ENCODE measurements around the gene CARD10.

CARD10 gene

DNA sequence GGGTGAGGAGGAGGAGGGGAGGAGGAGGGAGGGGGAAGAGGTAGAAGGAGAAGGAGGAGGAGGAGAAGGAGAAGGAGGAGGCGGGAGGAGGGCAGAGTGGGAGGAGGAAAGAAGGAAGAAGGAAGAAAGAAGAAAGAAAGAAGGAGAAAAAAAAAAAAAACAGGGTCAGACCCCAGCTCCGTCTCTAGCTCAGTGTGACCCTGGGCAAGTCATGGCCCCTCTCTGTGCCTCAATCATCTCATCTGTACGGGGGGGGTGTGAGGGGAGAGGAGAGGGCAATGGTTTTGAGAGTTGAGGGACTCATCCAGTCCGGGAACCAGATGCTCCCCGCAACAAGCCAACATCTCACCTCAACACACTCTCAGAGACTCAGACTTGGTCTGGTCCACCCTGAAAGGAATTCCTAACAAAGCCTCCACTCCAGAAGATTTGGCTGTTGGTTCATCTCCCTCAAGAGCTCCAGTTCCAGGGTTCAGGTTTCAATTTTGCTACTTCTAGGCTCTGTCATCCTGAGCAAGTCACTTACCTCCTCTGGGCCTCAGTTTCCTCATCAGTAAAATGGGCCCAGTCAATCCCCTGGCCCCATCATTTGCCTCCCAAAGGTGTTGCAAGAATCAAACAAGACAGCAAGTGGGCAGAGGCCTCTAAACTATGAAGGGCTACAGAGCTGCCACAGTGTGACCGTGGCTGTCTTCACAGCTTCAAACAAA is 7.7 kb downstream of the CARD10 start:
- no peak for DNase-seq (ENCODE audit: extremely low spot score)
- POLR2A ChIA-PET: interaction anchor here (1.2 kb wide), 1 partner anchor 147 kb away, joined by 3 read pairs; the partner anchor contains the start of gene PDXP
- CTCF ChIA-PET: interaction anchor here (1.3 kb wide), 1 partner anchor 81 kb away, joined by 3 read pairs; no protein-coding TSS in a partner anchor
- TF ChIP-seq ELF4 (IDR thresholded peaks at IDR 0.05) (no peak), NFRKB (IDR thresholded peaks at IDR 0.05) (no peak), ZNF384 (IDR thresholded peaks at IDR 0.05) (no peak), SP1 (IDR thresholded peaks at IDR 0.05) (no peak), SUZ12 (IDR thresholded peaks at IDR 0.05) (no peak)

DNA sequence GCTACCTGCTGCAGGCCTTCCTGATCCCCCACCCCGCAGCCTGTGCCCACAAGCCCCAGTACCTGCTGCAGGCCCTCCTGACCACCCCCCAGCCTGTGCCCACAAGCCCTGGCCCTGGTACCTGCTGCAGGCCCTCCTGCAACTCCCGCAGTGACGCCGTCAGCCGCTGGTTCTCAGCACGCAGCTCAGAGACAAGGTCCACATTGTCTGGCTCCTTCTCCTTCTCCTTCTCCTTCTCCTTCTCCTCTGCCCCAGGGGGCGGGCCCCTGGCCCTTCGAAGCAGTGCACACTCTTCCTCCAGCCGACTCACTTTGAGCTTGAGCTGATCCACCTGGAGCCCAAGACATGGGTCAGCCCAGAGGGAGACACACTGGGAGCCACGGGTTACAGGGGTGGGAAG is 9.1 kb downstream of the CARD10 start:
- TF ChIP-seq SUZ12 (IDR thresholded peaks at IDR 0.05) (no peak), FOXA1 (IDR thresholded peaks at IDR 0.05) (no peak), FOXM1 (IDR thresholded peaks at IDR 0.05; ENCODE audit: borderline replicate concordance) (no peak), NFRKB (IDR thresholded peaks at IDR 0.05) (no peak), CTBP1 (IDR thresholded peaks at IDR 0.05; ENCODE audit: borderline replicate concordance) (no peak), FOXK2 (IDR thresholded peaks at IDR 0.05) (no peak), ELF4 (IDR thresholded peaks at IDR 0.05) (no peak), L3MBTL2 (conservative IDR thresholded peaks at IDR 0.05) (no peak), ZNF384 (IDR thresholded peaks at IDR 0.05) (no peak)
- TF ChIP-seq, protein P1, sequence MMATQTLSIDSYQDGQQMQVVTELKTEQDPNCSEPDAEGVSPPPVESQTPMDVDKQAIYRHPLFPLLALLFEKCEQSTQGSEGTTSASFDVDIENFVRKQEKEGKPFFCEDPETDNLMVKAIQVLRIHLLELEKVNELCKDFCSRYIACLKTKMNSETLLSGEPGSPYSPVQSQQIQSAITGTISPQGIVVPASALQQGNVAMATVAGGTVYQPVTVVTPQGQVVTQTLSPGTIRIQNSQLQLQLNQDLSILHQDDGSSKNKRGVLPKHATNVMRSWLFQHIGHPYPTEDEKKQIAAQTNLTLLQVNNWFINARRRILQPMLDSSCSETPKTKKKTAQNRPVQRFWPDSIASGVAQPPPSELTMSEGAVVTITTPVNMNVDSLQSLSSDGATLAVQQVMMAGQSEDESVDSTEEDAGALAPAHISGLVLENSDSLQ (IDR thresholded peaks at IDR 0.05): no peak
- CTCF ChIA-PET: no interaction called here
- POLR2A ChIA-PET: no interaction called here
- no peak for DNase-seq (ENCODE audit: extremely low spot score)

DNA sequence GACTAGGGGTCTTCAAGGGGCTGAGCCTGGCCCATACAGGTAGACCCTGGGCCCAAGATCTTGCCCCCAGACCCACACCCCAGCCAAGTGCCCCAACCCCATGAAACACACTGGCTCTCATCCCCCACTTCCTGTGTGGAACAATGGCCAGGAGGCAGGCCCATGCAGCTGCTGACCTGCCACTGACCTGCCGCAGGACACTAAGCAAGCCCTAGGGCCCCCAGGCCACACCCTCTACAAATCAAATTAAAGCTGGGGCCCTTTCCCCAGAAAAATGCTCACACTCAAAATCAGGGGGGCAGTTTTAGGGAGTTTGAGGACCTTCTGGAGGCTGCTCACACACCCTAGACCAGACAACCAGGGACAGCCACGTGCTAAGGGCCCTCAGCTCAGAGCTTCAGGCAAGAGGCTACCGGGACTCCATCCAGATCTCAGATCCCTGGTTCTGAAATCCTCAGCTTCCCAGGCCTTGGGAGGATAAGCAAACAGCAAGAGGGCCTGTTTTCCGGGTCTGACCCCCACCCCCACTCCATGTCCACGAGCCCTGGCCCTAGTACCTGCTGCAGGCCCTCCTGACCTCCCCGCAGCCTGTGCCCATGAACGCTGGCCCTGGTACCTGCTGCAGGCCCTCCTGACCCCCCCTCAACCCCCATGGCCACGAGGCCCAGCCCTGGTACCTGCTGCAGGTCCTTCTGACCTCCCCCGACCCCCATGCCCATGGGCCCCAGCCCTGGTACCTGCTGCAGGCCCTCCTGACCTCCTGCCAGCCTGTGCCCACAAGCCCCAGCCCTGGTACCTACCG is 10.0 kb downstream of the CARD10 start:
- DNase-seq (ENCODE audit: extremely low spot score): no peak
- ChIA-PET CTCF (no interaction called here), POLR2A (no interaction called here)
- TF ChIP-seq, protein P1 (IDR thresholded peaks at IDR 0.05): no peak
- TF ChIP-seq NFRKB (IDR thresholded peaks at IDR 0.05) (no peak), LEF1 (IDR thresholded peaks at IDR 0.05; ENCODE audit: borderline replicate concordance) (no peak), CTBP1 (IDR thresholded peaks at IDR 0.05; ENCODE audit: borderline replicate concordance) (no peak), HDGF (IDR thresholded peaks at IDR 0.05; ENCODE audit: borderline replicate concordance) (no peak), L3MBTL2 (conservative IDR thresholded peaks at IDR 0.05) (no peak), SP1 (IDR thresholded peaks at IDR 0.05) (no peak), ZNF384 (IDR thresholded peaks at IDR 0.05) (no peak), ELF4 (IDR thresholded peaks at IDR 0.05) (no peak), FOXM1 (IDR thresholded peaks at IDR 0.05; ENCODE audit: borderline replicate concordance) (no peak)

DNA sequence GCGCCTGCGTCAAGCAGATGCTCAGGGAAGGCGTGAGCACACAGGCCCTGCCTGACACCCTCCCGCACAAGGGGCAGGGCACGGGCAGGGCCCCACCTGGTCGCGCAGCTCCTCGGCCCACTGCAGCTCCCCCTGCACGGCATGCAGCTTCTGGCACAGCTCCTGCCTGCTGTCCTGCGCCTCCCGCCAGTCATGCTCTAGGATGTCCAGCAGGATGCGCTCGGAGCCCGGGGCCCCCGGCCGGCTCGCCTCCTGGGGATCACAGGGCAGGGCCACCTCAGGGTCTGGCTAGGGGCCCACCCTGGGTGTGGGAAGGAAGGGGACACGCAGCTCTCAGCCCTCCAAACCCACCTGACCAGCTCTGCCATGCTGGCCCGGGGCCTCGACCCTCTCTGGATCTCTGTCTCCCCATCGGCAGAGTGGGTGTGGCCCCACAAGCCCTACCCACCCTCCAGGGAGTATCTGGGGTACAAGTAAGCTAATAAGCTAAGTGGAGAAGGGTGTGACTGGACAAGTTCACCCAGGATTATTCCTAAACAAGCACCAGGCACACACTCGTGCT is 10.7 kb downstream of the CARD10 start:
- DNase-seq (ENCODE audit: extremely low spot score): no peak
- CTCF ChIA-PET: interaction anchor here (0.6 kb wide), 1 partner anchor 36 kb away, joined by 3 read pairs; no protein-coding TSS in a partner anchor
- POLR2A ChIA-PET: no interaction called here
- TF ChIP-seq, protein P1 (IDR thresholded peaks at IDR 0.05): no peak
- TF ChIP-seq L3MBTL2 (conservative IDR thresholded peaks at IDR 0.05) (no peak), BHLHE40 (IDR thresholded peaks at IDR 0.05; ENCODE audit: borderline replicate concordance) (no peak), ARNT (IDR thresholded peaks at IDR 0.05) (no peak), FOXA1 (IDR thresholded peaks at IDR 0.05) (no peak), ELF4 (IDR thresholded peaks at IDR 0.05) (no peak)

DNA sequence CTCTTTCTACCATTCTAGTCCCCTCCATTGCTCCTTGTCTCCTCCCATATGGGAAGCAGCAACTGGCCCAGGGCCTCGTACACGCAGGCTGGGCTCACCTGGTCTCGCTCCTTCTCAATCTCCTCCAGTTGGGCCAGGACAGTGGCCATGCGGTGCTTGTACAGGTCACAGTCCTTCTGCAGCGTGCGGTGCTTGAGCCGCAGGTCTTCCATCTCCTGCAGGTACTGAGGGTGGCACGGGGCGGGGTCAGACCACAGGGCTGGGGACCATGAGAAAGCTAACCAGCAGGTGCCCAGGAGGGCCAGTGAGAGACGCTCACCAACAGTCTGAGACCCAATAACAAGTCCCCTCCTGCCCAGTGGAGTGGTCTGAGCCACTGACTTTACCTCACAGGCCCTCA is 11.5 kb downstream of the CARD10 start:
- no peak for DNase-seq (ENCODE audit: extremely low spot score)
- ChIA-PET POLR2A (no interaction called here), CTCF (interaction anchor here (0.6 kb wide), 1 partner anchor 35 kb away, joined by 3 read pairs; no protein-coding TSS in a partner anchor)
- TF ChIP-seq FOXK2 (IDR thresholded peaks at IDR 0.05): no peak
- TF ChIP-seq TARDBP (IDR thresholded peaks at IDR 0.05): no peak
- TF ChIP-seq SUZ12 (IDR thresholded peaks at IDR 0.05): no peak
- no peak for TF ChIP-seq ELF4 (IDR thresholded peaks at IDR 0.05)
- no peak for TF ChIP-seq LEF1 (IDR thresholded peaks at IDR 0.05; ENCODE audit: borderline replicate concordance)
- no peak for TF ChIP-seq NFRKB (IDR thresholded peaks at IDR 0.05)
- no peak for TF ChIP-seq ZNF384 (IDR thresholded peaks at IDR 0.05)
- TF ChIP-seq HDGF (IDR thresholded peaks at IDR 0.05; ENCODE audit: borderline replicate concordance): no peak
- TF ChIP-seq BHLHE40 (IDR thresholded peaks at IDR 0.05; ENCODE audit: borderline replicate concordance): no peak
- TF ChIP-seq, protein P1 (IDR thresholded peaks at IDR 0.05): no peak
- no peak for TF ChIP-seq FOXA1 (IDR thresholded peaks at IDR 0.05)
- TF ChIP-seq SP1 (IDR thresholded peaks at IDR 0.05): no peak
- no peak for TF ChIP-seq L3MBTL2 (conservative IDR thresholded peaks at IDR 0.05)
- no peak for TF ChIP-seq FOXM1 (IDR thresholded peaks at IDR 0.05; ENCODE audit: borderline replicate concordance)
- no peak for TF ChIP-seq CTBP1 (IDR thresholded peaks at IDR 0.05; ENCODE audit: borderline replicate concordance)
- no peak for TF ChIP-seq ARNT (IDR thresholded peaks at IDR 0.05)
